GM18511 (cell line): Measurements from ENCODE around the gene SH2D2A.
A peak's percentile ranks its signal among the peaks of the same experiment; 100 is the strongest.

Experiments
- ATAC-seq: cut with Tn5 transposase; IDR thresholded peaks from one replicate; pipeline ENCODE4 v1.9.1; 2021; ENCODE audit warnings: mild to moderate bottlenecking, moderate library complexity; ENCODE audit not compliant: unreplicated experiment

Gene SH2D2A

GRCh38 chr1:156848461-156849150, 32.0 kb upstream of the SH2D2A start:
- no peak for ATAC-seq

GRCh38 chr1:156847591-156848460, 31.2 kb upstream of the SH2D2A start:
- ATAC-seq, result no peak

DNA sequence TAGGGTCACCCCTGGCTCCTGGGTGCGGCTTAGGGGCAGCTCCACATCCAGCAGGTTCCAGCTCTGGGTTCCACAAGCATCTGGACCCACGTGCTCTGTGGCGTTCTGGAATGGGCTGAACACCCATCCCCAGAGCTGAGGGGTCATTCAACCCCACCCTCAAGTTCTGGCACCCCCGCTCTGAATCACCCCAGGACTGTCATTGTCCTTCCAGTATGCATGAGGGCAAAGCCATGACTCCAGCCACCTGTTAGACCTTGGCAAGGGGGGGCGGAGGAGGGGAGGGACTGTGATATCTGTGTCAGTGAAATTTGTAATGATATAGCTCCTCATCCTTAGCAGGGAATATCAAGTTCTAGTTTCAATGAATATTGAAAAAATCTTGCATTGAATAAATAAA, 30.0 kb upstream of the SH2D2A start:
- no peak for ATAC-seq

GRCh38 chr1:156845953-156846545, 29.4 kb upstream of the SH2D2A start:
- no peak for ATAC-seq

- no peak for ATAC-seq
Observed at GRCh38 chr1:156845055-156845952, 28.7 kb upstream of the SH2D2A start.

DNA sequence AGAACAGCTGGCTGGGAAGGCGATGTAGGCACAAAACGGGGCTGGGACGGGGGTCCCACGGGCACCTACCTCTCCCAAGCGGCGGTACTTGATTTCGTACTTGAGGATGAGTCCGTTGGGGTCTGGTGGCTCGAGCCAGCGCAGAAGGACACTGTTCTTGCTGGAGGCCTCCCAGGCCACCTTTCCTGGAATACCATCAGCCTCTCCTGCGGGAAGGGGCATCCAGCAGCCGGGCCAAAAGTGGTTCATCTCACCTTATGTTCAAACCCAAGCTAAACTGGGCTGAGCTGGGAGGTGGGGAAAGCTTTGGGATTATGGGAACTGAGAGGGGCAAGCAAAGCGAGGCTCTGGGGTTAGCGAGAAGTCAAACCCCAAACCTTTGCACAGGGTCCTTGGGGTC, 28.0 kb upstream of the SH2D2A start:
- ATAC-seq, result no peak

DNA sequence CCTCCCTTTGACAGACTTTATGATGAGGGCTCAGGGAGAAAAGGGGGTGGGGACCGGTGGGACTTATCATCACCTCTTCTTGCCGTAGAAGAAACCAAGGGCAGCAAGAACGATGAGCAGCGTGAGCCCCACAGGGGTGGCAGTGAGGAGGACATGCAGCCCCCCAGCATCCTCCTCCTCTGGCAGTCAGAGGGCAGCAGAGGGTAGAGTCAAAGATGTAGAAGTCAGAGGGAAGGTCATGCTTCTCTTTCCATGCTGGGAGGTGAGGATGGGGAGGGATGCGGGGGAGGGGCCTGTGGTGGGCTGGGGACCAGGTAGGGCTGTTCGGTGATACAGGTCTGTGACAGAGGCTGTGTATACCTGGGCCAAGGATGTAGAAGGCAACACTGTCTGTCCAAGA, 27.5 kb upstream of the SH2D2A start:
- ATAC-seq, result no peak

DNA sequence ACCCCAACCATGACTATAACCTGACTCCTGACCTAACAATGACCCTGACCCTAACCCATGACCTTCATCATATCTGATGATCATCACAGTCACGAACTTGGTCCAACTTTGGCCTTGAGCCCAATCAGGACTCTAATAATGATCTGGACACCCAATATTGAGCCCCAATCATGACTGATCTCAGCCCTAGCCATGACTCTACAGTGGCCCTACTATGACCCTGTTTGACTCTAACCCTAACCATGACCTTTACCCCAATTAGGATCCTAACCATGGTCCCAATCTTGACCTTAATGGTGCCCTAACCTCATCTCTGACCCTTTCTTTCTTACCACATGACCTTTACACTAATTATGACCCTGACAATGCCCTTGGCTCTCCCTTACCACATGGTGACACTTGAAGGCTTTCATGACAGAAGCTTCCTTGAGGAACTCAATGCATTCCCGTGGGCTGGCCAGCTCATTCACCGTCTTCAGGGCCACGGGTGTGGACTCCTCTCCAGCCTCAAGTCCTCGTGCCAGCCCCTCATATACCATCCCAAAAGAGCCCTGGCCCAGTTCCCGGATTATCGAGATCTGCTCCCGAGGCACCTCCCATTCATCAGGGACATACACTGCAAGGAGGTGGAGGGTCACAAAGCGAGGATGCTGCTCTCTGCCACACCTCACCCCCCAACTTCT, 26.1 kb upstream of the SH2D2A start:
- ATAC-seq, result no peak

- no peak for ATAC-seq
Observed at GRCh38 chr1:156841295-156841855, 24.7 kb upstream of the SH2D2A start.

- ATAC-seq, result no peak
Observed at GRCh38 chr1:156840898-156841279, 24.2 kb upstream of the SH2D2A start.

- ATAC-seq, result no peak
Observed at GRCh38 chr1:156840186-156840897, 23.7 kb upstream of the SH2D2A start.

- no peak for ATAC-seq
Observed at GRCh38 chr1:156839426-156840109, 22.9 kb upstream of the SH2D2A start.

DNA sequence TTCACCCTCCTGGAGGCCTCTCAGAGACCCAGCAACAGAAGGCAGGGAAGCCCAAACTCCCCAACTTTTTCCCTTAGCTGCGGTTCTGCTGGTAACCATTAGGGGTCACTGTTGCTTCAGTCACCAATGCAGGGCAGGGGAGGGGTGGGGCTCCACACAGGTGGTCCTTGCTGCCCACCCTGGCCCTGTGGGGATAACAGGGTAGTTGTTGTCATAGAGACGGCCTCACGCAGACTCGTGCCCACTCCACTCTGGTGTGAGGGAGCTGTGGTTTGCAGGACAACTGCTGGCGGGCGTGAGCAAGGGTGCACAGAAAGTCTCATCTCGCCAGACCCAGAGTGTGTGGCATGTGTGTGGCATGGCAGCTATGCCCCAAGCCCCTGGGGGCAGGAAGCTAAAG, 22.3 kb upstream of the SH2D2A start:
- ATAC-seq, result no peak

- no peak for ATAC-seq
Observed at GRCh38 chr1:156836892-156837291, 20.2 kb upstream of the SH2D2A start.

- peak; percentile 51 for ATAC-seq
Observed at GRCh38 chr1:156836041-156836654, 19.5 kb upstream of the SH2D2A start.

DNA sequence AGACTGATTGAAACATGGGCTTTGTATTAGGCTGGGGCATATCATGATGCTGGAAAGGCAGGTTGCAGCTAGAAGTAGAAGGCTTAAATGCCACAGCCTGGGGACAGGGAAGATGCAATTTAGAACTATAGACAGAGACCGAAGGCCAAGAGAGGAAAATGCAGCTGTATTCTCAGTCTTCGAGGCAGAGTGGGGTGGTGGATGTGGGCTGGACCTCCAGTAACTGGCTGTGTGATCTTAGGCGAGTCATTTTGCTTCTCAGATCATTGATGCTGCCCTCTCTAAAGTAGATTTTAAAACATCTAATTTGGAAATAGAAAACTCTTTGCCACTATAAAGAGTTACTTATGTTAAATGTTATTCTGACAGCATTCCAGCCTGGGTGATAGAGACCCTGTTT, 17.7 kb upstream of the SH2D2A start:
- ATAC-seq, result no peak

- no peak for ATAC-seq
Observed at GRCh38 chr1:156833603-156834002, 17.0 kb upstream of the SH2D2A start.

- no peak for ATAC-seq
Observed at GRCh38 chr1:156832434-156832833, 15.8 kb upstream of the SH2D2A start.
